HepG2 (cell line): ENCODE measurements around the gene SOX4. TPM values are rescaled to one million over a fixed set of nuclear protein-coding genes. Genes with fewer than 3 reads are reported as not detected.

Experiments
- ATF2 ChIP-seq: sonication (generic); formaldehyde crosslinking; IDR thresholded peaks from 2 replicates; pipeline ENCODE4 v1.4.0; 2020; ENCODE audit warnings: missing genetic modification reagents
- CCAR2 ChIP-seq: fragments of 200-400 bp; formaldehyde crosslinking; optimal IDR thresholded peaks from 2 replicates; pipeline ENCODE3; 2018; ENCODE audit warnings: low read depth, mild to moderate bottlenecking, low read length, moderate library complexity
- CREM ChIP-seq, 2 experiments: sonication (generic) in 1 of 2; formaldehyde crosslinking in 1 of 2; IDR thresholded peaks; 2 replicates each; pipeline versions ENCODE4 v1.4.0 to v1.6.1; 2016 to 2020; ENCODE audit warnings: antibody characterized with exemption in 1 of 2, mild to moderate bottlenecking in 1 of 2, missing genetic modification reagents in 1 of 2
- E2F2 ChIP-seq: sonication (generic); formaldehyde crosslinking; IDR thresholded peaks from 2 replicates; pipeline ENCODE4 v1.4.0; 2020; ENCODE audit warnings: missing genetic modification reagents, borderline replicate concordance
- E2F5 ChIP-seq: sonication (generic); formaldehyde crosslinking; conservative IDR thresholded peaks from 2 replicates; pipeline ENCODE4 v1.4.0; 2020; ENCODE audit warnings: missing genetic modification reagents
- GZF1 ChIP-seq: sonication (generic); formaldehyde crosslinking; IDR thresholded peaks from 2 replicates; pipeline ENCODE4 v1.5.1; 2020; ENCODE audit warnings: mild to moderate bottlenecking, missing genetic modification reagents
- HES4 ChIP-seq: sonication (generic); formaldehyde crosslinking; IDR thresholded peaks from 2 replicates; pipeline ENCODE4 v1.9.0; 2021; ENCODE audit warnings: mild to moderate bottlenecking, missing genetic modification reagents, borderline replicate concordance
- HNRNPK ChIP-seq: fragments of 200-400 bp; formaldehyde crosslinking; IDR thresholded peaks from 2 replicates; pipeline ENCODE4 v1.6.1; 2018; ENCODE audit warnings: low read length, low read depth, moderate library complexity, mild to moderate bottlenecking; ENCODE audit not compliant: poor library complexity, severe bottlenecking
- RBM39 ChIP-seq: fragments of 200-400 bp; formaldehyde crosslinking; IDR thresholded peaks from one replicate; pipeline ENCODE4 v1.6.1; 2018; ENCODE audit warnings: antibody characterized with exemption, mild to moderate bottlenecking, low read depth, low read length; ENCODE audit not compliant: poor library complexity, severe bottlenecking
- TCF12 ChIP-seq, 2 experiments: fragments of 450-650 bp in 1 of 2; sonication (generic) in 1 of 2; formaldehyde crosslinking in 1 of 2; IDR thresholded peaks; 2 replicates each; pipeline versions ENCODE4 v1.6.1 to v1.8.0; 2017 to 2022; ENCODE audit warnings: antibody characterized with exemption in 1 of 2, mild to moderate bottlenecking in 1 of 2, missing genetic modification reagents in 1 of 2, moderate library complexity in 1 of 2
- ZBTB39 ChIP-seq: sonication (generic); formaldehyde crosslinking; IDR thresholded peaks from 2 replicates; pipeline ENCODE4 v1.5.0; 2020; ENCODE audit warnings: missing genetic modification reagents
- ZBTB4 ChIP-seq: sonication (generic); formaldehyde crosslinking; IDR thresholded peaks from 2 replicates; pipeline ENCODE4 v1.4.0; 2020; ENCODE audit warnings: missing genetic modification reagents, mild to moderate bottlenecking, borderline replicate concordance
- ZNF432 ChIP-seq: sonication (generic); formaldehyde crosslinking; IDR thresholded peaks from 2 replicates; pipeline ENCODE4 v1.5.0; 2020; ENCODE audit warnings: missing genetic modification reagents, mild to moderate bottlenecking, borderline replicate concordance
- ZNF564 ChIP-seq: sonication (generic); formaldehyde crosslinking; IDR thresholded peaks from 2 replicates; pipeline ENCODE4 v1.8.1; 2023; ENCODE audit warnings: mild to moderate bottlenecking, missing genetic modification reagents
- polyA plus RNA-seq, 8 experiments: library from polyadenylated mRNA; depleted of rRNA in 3 of 8; stranded (reverse) in 7 of 8; unstranded in 1 of 8; fragments of >200 nt; fragmentation: Illumina TruSeq in 4 of 8; extraction: Trizol in 4 of 8; gene quantifications; 2 replicates each; pipeline versions ENCODE4 v1.2.1 to v1.2.3, GENCODE V29; 2011 to 2016; ENCODE audit warnings: low read depth in 4 of 8, missing spikeins in 1 of 8, mixed read lengths in 1 of 8; ENCODE audit not compliant: insufficient read depth in 1 of 8
- total RNA-seq, 5 experiments: library from RNA; depleted of rRNA; stranded (reverse); fragments of >200 nt; fragmentation: Illumina TruSeq; extraction: Trizol; gene quantifications; 2 replicates each; pipeline ENCODE4 v1.2.3, GENCODE V29; 2016; ENCODE audit warnings: low read depth in 1 of 5
- TF ChIP-seq, protein P1 (sequence below): IDR thresholded peaks from 2 replicates; pipeline ENCODE4 v1.6.1; 2016; ENCODE audit warnings: low read depth, control low read depth

Gene SOX4
- total and polyA plus RNA-seq, 2 of the 13 experiments (the other 11 are each of a cell fraction or from before 2014, with no cell fraction given): 2.6 to 3.4 TPM

DNA sequence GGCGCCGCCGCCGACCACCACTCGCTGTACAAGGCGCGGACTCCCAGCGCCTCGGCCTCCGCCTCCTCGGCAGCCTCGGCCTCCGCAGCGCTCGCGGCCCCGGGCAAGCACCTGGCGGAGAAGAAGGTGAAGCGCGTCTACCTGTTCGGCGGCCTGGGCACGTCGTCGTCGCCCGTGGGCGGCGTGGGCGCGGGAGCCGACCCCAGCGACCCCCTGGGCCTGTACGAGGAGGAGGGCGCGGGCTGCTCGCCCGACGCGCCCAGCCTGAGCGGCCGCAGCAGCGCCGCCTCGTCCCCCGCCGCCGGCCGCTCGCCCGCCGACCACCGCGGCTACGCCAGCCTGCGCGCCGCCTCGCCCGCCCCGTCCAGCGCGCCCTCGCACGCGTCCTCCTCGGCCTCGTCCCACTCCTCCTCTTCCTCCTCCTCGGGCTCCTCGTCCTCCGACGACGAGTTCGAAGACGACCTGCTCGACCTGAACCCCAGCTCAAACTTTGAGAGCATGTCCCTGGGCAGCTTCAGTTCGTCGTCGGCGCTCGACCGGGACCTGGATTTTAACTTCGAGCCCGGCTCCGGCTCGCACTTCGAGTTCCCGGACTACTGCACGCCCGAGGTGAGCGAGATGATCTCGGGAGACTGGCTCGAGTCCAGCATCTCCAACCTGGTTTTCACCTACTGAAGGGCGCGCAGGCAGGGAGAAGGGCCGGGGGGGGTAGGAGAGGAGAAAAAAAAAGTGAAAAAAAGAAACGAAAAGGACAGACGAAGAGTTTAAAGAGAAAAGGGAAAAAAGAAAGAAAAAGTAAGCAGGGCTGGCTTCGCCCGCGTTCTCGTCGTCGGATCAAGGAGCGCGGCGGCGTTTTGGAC is 2.0 kb downstream of the SOX4 start (continued):
- TF ChIP-seq ZBTB39 (CRISPR knock-in tag) (no peak), E2F5 (CRISPR knock-in tag) (0 out of 2 replicates have a peak, but pooled peaks have one; percentile 13), E2F2 (CRISPR knock-in tag) (no peak), HES4 (no peak; the same call in 1 of the 2 replicates), RBM39 (peak; percentile 68), ZNF564 (no peak), ATF2 (CRISPR knock-in tag) (no peak), CREM (IDR thresholded peaks at IDR 0.05) (no peak), CREM (CRISPR knock-in tag; IDR thresholded peaks at IDR 0.05) (no peak), TCF12 (IDR thresholded peaks at IDR 0.05) (no peak), TCF12 (CRISPR knock-in tag; IDR thresholded peaks at IDR 0.05) (no peak), HNRNPK (no peak), ZNF432 (CRISPR knock-in tag) (no peak), ZBTB4 (CRISPR knock-in tag) (0 out of 2 replicates have a peak, but pooled peaks have one; percentile 26), CCAR2 (no peak), GZF1 (CRISPR knock-in tag) (no peak)
- TF ChIP-seq, protein P1, sequence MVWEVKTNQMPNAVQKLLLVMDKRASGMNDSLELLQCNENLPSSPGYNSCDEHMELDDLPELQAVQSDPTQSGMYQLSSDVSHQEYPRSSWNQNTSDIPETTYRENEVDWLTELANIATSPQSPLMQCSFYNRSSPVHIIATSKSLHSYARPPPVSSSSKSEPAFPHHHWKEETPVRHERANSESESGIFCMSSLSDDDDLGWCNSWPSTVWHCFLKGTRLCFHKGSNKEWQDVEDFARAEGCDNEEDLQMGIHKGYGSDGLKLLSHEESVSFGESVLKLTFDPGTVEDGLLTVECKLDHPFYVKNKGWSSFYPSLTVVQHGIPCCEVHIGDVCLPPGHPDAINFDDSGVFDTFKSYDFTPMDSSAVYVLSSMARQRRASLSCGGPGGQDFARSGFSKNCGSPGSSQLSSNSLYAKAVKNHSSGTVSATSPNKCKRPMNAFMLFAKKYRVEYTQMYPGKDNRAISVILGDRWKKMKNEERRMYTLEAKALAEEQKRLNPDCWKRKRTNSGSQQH (CRISPR knock-in tag): no peak
